Fibroblast of lung (primary cell): ENCODE measurements around the gene CLIP4. TPM values are rescaled to one million over a fixed set of nuclear protein-coding genes. Genes with fewer than 3 reads are reported as not detected.

ENCODE experiments used
- DNase-seq, 2 donors: peaks; one replicate each; pipeline versions ENCODE4 v3.0.0 to v3.0.0-alpha.2; 2010; ENCODE audit warnings: low read depth in 2 of 2
- H2AFZ ChIP-seq: 2 replicates; pipeline ENCODE4 v1.5.1; 2012; ENCODE audit warnings: low read length, control low read depth, inconsistent platforms
- H3K27ac ChIP-seq: 2 replicates; pipeline ENCODE4 v1.5.1; 2011; ENCODE audit warnings: low read length, control low read depth; ENCODE audit not compliant: insufficient read depth
- H3K27me3 ChIP-seq: 2 replicates; pipeline ENCODE4 v1.5.1; 2011; ENCODE audit warnings: mild to moderate bottlenecking, low read length; ENCODE audit not compliant: control insufficient read depth, insufficient read depth
- H3K36me3 ChIP-seq: 2 replicates; pipeline ENCODE4 v1.5.1; 2011; ENCODE audit warnings: low read length; ENCODE audit not compliant: control insufficient read depth, insufficient read depth
- H3K4me1 ChIP-seq: 2 replicates; pipeline ENCODE4 v1.5.1; 2011; ENCODE audit warnings: low read length; ENCODE audit not compliant: control insufficient read depth, insufficient read depth; ENCODE audit errors: extremely low read depth
- H3K4me2 ChIP-seq: 2 replicates; pipeline ENCODE4 v1.5.1; 2011; ENCODE audit warnings: low read length, control low read depth; ENCODE audit not compliant: insufficient read depth; ENCODE audit errors: extremely low read depth
- H3K4me3 ChIP-seq, 4 experiments: fragments of 200-600 bp in 1 of 4; sonication (generic) in 1 of 4; replicated peaks in 1 of 4; 2 replicates each; pipeline ENCODE4 v1.5.1; 2011 to 2016; ENCODE audit warnings: low read length in 4 of 4, low read depth in 3 of 4, mild to moderate bottlenecking in 3 of 4, control low read depth in 2 of 4, inconsistent platforms in 1 of 4, mixed read lengths in 1 of 4; ENCODE audit not compliant: insufficient read depth in 1 of 4; ENCODE audit errors: control extremely low read depth in 1 of 4
- H3K79me2 ChIP-seq: 2 replicates; pipeline ENCODE4 v1.5.1; 2012; ENCODE audit warnings: mild to moderate bottlenecking, low read length, inconsistent platforms; ENCODE audit not compliant: control insufficient read depth, insufficient read depth
- H3K9ac ChIP-seq: 2 replicates; pipeline ENCODE4 v1.5.1; 2011; ENCODE audit warnings: mild to moderate bottlenecking, low read length, control low read depth; ENCODE audit not compliant: insufficient read depth
- H3K9me3 ChIP-seq: 2 replicates; pipeline ENCODE4 v1.5.1; 2012; ENCODE audit warnings: low read depth, low read length; ENCODE audit not compliant: control insufficient read depth, insufficient read depth
- H4K20me1 ChIP-seq: 2 replicates; pipeline ENCODE4 v1.5.1; 2011; ENCODE audit warnings: low read length; ENCODE audit not compliant: control insufficient read depth, insufficient read depth; ENCODE audit errors: extremely low read depth
- EZH2 ChIP-seq: IDR thresholded peaks from 2 replicates; pipeline ENCODE4 v1.5.1; 2012; ENCODE audit warnings: low read length, control low read depth, mild to moderate bottlenecking; ENCODE audit errors: missing control alignments
- polyA plus RNA-seq, 2 donors: library from polyadenylated mRNA; depleted of rRNA in 1 of 2; stranded (reverse) in 1 of 2; unstranded in 1 of 2; fragments of >200 nt; gene quantifications; 2 replicates each; pipeline ENCODE4 v1.2.1, GENCODE V29; 2011 to 2012; ENCODE audit warnings: missing spikeins in 1 of 2
- total RNA-seq: library from RNA; depleted of rRNA; stranded (reverse); fragments of >200 nt; gene quantifications from 2 replicates; pipeline ENCODE4 v1.2.1, GENCODE V29; 2014
- TF ChIP-seq, protein P1 (sequence below), 2 donors: IDR thresholded peaks in 1 of 2; conservative IDR thresholded peaks in 1 of 2; 1 replicate in 1 of 2; 2 replicates in 1 of 2; pipeline ENCODE4 v1.5.1; 2011 to 2012; ENCODE audit warnings: low read length in 2 of 2, control low read depth in 1 of 2, inconsistent platforms in 1 of 2, low read depth in 1 of 2, mild to moderate bottlenecking in 1 of 2

Gene CLIP4
- total and polyA plus RNA-seq, 2 donors (not counting 1 experiment from before 2014, with no cell fraction given), result 39.9 to 127 TPM

DNA sequence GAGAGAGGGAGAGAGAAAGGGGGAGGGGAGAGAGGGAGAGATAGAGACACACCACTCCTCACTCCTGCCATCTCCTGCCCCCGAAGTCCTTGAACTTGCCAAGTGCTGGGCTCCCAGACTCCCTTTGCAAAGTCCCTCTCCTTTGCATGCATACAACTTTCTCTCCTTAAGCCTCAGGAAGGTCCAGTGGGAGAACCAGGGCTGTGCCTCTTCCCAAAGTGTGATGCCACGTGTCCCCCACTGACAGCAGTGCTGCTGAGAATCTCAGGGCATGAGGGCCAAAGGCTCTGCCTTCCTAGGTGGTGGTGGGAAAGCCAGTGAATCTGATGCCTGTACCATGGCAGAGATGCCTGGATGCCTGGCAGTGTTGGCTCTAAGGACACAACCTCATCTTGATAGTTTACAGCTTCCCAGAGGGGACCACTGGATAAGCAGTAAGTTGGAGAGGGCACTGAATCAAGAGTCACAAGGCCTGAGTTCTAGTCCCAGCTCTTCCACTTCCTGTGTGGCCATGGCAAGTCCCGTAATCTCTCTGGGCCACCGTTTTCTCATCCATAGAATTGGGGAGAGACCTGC, 103.4 kb downstream of the CLIP4 start:
- Histone ChIP-seq H3K27me3 (peaks cover 2% of the 10 kb centered on the region), H4K20me1 (no peaks in the 10 kb centered on the region), H3K4me2 (no peak overlapping the region), H3K9me3 (no peaks in the 10 kb centered on the region), H3K4me3 (no peak overlapping the region), H3K4me1 (no peaks in the 10 kb centered on the region), H3K36me3 (no peaks in the 10 kb centered on the region), H2AFZ (no peak overlapping the region), H3K79me2 (no peaks in the 10 kb centered on the region), H3K27ac (no peak overlapping the region), H3K9ac (no peak overlapping the region)
- no peak for DNase-seq
- TF ChIP-seq EZH2, result no peak
- TF ChIP-seq, protein P1, sequence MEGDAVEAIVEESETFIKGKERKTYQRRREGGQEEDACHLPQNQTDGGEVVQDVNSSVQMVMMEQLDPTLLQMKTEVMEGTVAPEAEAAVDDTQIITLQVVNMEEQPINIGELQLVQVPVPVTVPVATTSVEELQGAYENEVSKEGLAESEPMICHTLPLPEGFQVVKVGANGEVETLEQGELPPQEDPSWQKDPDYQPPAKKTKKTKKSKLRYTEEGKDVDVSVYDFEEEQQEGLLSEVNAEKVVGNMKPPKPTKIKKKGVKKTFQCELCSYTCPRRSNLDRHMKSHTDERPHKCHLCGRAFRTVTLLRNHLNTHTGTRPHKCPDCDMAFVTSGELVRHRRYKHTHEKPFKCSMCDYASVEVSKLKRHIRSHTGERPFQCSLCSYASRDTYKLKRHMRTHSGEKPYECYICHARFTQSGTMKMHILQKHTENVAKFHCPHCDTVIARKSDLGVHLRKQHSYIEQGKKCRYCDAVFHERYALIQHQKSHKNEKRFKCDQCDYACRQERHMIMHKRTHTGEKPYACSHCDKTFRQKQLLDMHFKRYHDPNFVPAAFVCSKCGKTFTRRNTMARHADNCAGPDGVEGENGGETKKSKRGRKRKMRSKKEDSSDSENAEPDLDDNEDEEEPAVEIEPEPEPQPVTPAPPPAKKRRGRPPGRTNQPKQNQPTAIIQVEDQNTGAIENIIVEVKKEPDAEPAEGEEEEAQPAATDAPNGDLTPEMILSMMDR (conservative IDR thresholded peaks at IDR 0.05 in 1 of 2, IDR thresholded peaks at IDR 0.05 in 1 of 2; ENCODE audit: low read depth in 1 of 2, low read length in 2 of 2), result no peak

DNA sequence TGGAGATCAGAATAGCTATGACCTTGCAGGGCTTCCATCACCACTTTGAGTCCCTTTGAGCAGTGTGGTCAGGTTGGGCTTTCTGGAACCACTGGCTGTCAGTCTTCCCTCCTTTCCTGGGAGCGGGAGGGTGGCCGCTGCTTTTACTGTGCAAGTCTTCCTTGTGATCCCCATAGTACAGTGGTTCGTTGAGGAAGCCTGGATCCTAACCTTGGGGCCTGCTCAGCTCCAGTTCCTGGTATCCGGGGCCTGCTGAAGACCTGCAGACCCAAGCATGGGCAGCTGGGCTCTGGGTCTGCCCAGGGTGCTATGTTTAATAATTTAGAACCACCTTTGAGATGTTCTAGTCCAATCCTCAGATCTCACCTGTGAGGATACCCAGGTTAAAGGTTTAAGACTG, 104.2 kb downstream of the CLIP4 start:
- peaks cover 3% of the 10 kb centered on the region for H3K4me1 ChIP-seq
- no peaks in the 10 kb centered on the region for H3K79me2 ChIP-seq
- peaks cover 2% of the 10 kb centered on the region for H3K27me3 ChIP-seq
- DNase-seq, result no peak
- H4K20me1 ChIP-seq, result no peaks in the 10 kb centered on the region
- no peak overlapping the region for H2AFZ ChIP-seq
- no peak overlapping the region for H3K4me3 ChIP-seq
- H3K4me2 ChIP-seq, result no peak overlapping the region
- TF ChIP-seq EZH2, result no peak
- TF ChIP-seq, protein P1 (conservative IDR thresholded peaks at IDR 0.05 in 1 of 2, IDR thresholded peaks at IDR 0.05 in 1 of 2; ENCODE audit: low read depth in 1 of 2, low read length in 2 of 2), result no peak
- no peak overlapping the region for H3K9ac ChIP-seq
- H3K36me3 ChIP-seq, result no peaks in the 10 kb centered on the region
- no peaks in the 10 kb centered on the region for H3K9me3 ChIP-seq
- no peak overlapping the region for H3K27ac ChIP-seq

DNA sequence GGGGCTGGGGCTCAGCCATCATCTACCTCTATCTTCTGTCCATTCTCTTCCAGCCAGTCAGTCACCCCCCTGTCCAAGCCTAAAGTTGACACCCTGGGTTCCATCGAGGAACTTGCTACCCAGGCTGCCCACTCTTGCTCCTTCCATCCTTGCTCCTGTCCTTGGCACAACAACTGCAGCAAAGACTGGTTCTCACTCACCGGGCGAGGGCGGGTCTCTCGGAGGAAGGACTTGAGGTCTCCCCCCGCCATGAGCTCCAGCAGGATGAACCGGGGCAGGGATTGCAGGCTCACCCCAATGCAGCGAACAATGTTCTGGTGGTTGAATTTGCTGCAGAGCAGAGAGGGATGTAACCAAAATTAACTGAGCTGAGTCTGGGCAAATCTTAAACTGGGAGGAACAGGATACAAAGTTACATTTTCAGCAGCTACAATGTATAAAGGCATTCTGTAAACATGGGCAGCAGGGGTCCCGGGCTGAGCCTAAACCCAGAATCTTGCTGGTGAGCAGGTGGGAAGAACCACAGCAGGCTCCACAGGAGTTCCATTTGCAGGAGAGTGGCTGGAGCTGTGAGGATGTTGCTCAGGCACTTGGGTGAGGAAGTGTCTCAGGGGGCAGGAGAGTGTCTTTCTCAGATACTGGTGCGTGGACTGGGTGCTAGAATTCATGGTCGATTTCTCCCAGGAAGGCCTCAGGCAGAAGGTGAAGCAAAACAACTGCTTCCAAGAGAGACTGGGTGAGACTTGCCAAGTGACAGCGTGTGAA, 105.5 kb downstream of the CLIP4 start:
- H3K9me3 ChIP-seq, result no peaks in the 10 kb centered on the region
- H2AFZ ChIP-seq, result no peak overlapping the region
- peaks cover 4% of the 10 kb centered on the region for H3K27me3 ChIP-seq
- no peak overlapping the region for H3K4me3 ChIP-seq
- no peaks in the 10 kb centered on the region for H3K36me3 ChIP-seq
- peaks cover 5% of the 10 kb centered on the region for H3K4me1 ChIP-seq
- DNase-seq, result no peak
- no peak overlapping the region for H3K9ac ChIP-seq
- no peaks in the 10 kb centered on the region for H4K20me1 ChIP-seq
- no peak overlapping the region for H3K27ac ChIP-seq
- H3K79me2 ChIP-seq, result no peaks in the 10 kb centered on the region
- no peak overlapping the region for H3K4me2 ChIP-seq
- no peak for TF ChIP-seq EZH2
- TF ChIP-seq, protein P1 (conservative IDR thresholded peaks at IDR 0.05 in 1 of 2, IDR thresholded peaks at IDR 0.05 in 1 of 2; ENCODE audit: low read depth in 1 of 2, low read length in 2 of 2), result no peak
